Adrenal gland (tissue), 12 donors: ENCODE measurements around the gene UNC13D. TPM values are rescaled to one million over a fixed set of nuclear protein-coding genes. Genes with fewer than 3 reads are reported as not detected.
A peak's percentile ranks its signal among the peaks of the same experiment; 100 is the strongest.

Experiments used
- DNase-seq, 7 donors: peaks; one replicate each; pipeline ENCODE4 v3.0.0-alpha.2; 2019 to 2020
- H3K27ac ChIP-seq, 5 donors: fragments of 200-600 bp; sonication (generic) in 4 of 5; 1 replicate in 3 of 5; 2 replicates in 2 of 5; pipeline versions ENCODE4 v1.5.1 to v1.8.0; 2016 to 2020; ENCODE audit warnings: mild to moderate bottlenecking in 1 of 5
- H3K27me3 ChIP-seq: fragments of 200-600 bp; 2 replicates; pipeline ENCODE4 v1.8.0; 2021
- H3K36me3 ChIP-seq, 2 donors: fragments of 200-600 bp; replicated peaks in 1 of 2; 1 replicate in 1 of 2; 2 replicates in 1 of 2; pipeline versions ENCODE4 v1.5.1 to v1.8.0; 2018 to 2022
- H3K4me1 ChIP-seq, 2 donors: fragments of 200-600 bp; replicated peaks in 1 of 2; 1 replicate in 1 of 2; 2 replicates in 1 of 2; pipeline versions ENCODE4 v1.5.1 to v1.8.0; 2018 to 2021
- H3K4me3 ChIP-seq, 4 donors: fragments of 200-600 bp; sonication (generic) in 3 of 4; one replicate each; pipeline ENCODE4 v1.5.1; 2016 to 2018
- H3K9me3 ChIP-seq, 3 donors: fragments of 200-600 bp; sonication (generic) in 1 of 3; replicated peaks in 1 of 3; 1 replicate in 2 of 3; 2 replicates in 1 of 3; pipeline versions ENCODE4 v1.5.1 to v1.8.0; 2016 to 2021
- CTCF ChIP-seq, 6 experiments: fragments of 450-650 bp in 4 of 6; fragments of 200-600 bp in 2 of 6; sonication (generic) in 1 of 6; IDR thresholded peaks; 1 replicate in 5 of 6; 2 replicates in 1 of 6; pipeline versions ENCODE4 v1.5.1 to v1.8.0; 2016 to 2021; ENCODE audit warnings: antibody characterized with exemption in 6 of 6, mild to moderate bottlenecking in 2 of 6, moderate library complexity in 1 of 6
- POLR2A ChIP-seq, 2 donors: fragments of 450-650 bp; IDR thresholded peaks; one replicate each; pipeline ENCODE4 v1.6.1; 2017; ENCODE audit warnings: antibody characterized with exemption in 2 of 2, mild to moderate bottlenecking in 2 of 2, moderate library complexity in 1 of 2
- WGBS, 4 donors: extraction: QIAGEN DNeasy Blood & Tissue Kit in 2 of 4; methylation state at CpG; one replicate each; pipeline versions ENCODE4 v1.1.5 to v1.1.7; 2013 to 2017; 5-methylcytosine and 5-hydroxymethylcytosine counted together
- intact Hi-C, 2 donors: fragments of 100-400 bp; cut with DNase I; formaldehyde crosslinking; loops; one replicate each; pipeline versions ENCODE4 v1.14.1 to v1.15.0; 2022 to 2023
- polyA plus RNA-seq, 3 donors: library from polyadenylated mRNA; stranded (reverse); fragments of 200-250 nt in 2 of 3; fragments of 350-450 nt in 1 of 3; fragmentation: Illumina TruSeq in 1 of 3; extraction: RNeasy Lipid Tissue Mini Kit (QIAGEN cat#74804) in 1 of 3; gene quantifications; one replicate each; pipeline ENCODE4 v1.2.3, GENCODE V29; 2013 to 2014
- total RNA-seq, 9 donors: library from RNA; depleted of rRNA in 4 of 9; stranded (reverse); fragments of >200 nt in 4 of 9; fragments of 120-200 nt in 1 of 9; fragmentation: NEBNext Ultra II Directional in 1 of 9; extraction: Animal tissue kit (Norgen Biotek cat#: 25700) in 1 of 9; gene quantifications; one replicate each; pipeline versions ENCODE4 v1.1.0 to v1.2.4, GENCODE V29; 2013 to 2023
- donor health status: healthy with polysubstance abuse.
- donor health status: Bipolar disorder and iron deficiency.
- donor health status: DM: yes; HTN: yes; CAD: no.
- donor health status: DM: no; HTN: no; CAD: no.
- donor health status: DM: no; HTN: no; CAD: no.
- donor health status: DM: yes; HTN: yes; CAD: no.

The UNC13D gene
- total and polyA plus RNA-seq, 12 donors = 3.0 to 47.5 (median 13.8) TPM

GRCh38 chr17:75875182-75875939 lies 31.2 kb upstream of the UNC13D start:
- H3K4me1 ChIP-seq = peaks cover 28 to 49% of the 10 kb centered on the region in 2 donors
- H3K27me3 ChIP-seq = no peaks in the 10 kb centered on the region
- 57 to 85% (median 61%) methylated on average over 3 to 18 of the region's 18 CpGs; no CpG with 5 or more reads in 1 of the 4 donors for WGBS, 4 donors
- peak overlapping the region in 4 of 5 donors; percentile 54 to 93 (median 86) for H3K27ac ChIP-seq
- H3K36me3 ChIP-seq = peaks cover 0 to 8% of the 10 kb centered on the region in 2 donors
- TF ChIP-seq CTCF (IDR thresholded peaks at IDR 0.05) = no peak
- no peak for TF ChIP-seq POLR2A (IDR thresholded peaks at IDR 0.05)
- intact Hi-C loops = no loop called here
- H3K9me3 ChIP-seq = no peaks in the 10 kb centered on the region
- H3K4me3 ChIP-seq = peak overlapping the region in 1 of 4 donors; percentile 95
- DNase-seq = peak in 4 of 7 donors; percentile 38 to 69 (median 60)

- no peaks in the 10 kb centered on the region for H3K27me3 ChIP-seq
- TF ChIP-seq POLR2A (IDR thresholded peaks at IDR 0.05) (no peak), CTCF (IDR thresholded peaks at IDR 0.05) (no peak)
- H3K4me1 ChIP-seq = peaks cover 28 to 49% of the 10 kb centered on the region in 2 donors
- no peak for DNase-seq
- intact Hi-C loops = no loop called here
- WGBS, 4 donors = 93 to 96% (median 94%) methylated on average over 10 to 38 of the region's 38 CpGs
- H3K36me3 ChIP-seq = peaks cover 0 to 8% of the 10 kb centered on the region in 2 donors
- no peaks in the 10 kb centered on the region for H3K9me3 ChIP-seq
- no peak overlapping the region for H3K4me3 ChIP-seq
- peak overlapping the region in 2 of 5 donors; percentile 91 to 93 for H3K27ac ChIP-seq
Observed at GRCh38 chr17:75874323-75875181, 30.3 kb upstream of the UNC13D start.

- Histone ChIP-seq H3K27ac (peak overlapping the region in 3 of 5 donors; percentile 62 to 84 (median 76)), H3K4me1 (peaks cover 28 to 46% of the 10 kb centered on the region in 2 donors), H3K4me3 (no peak overlapping the region), H3K36me3 (peaks cover 0 to 8% of the 10 kb centered on the region in 2 donors), H3K27me3 (no peaks in the 10 kb centered on the region), H3K9me3 (no peaks in the 10 kb centered on the region)
- intact Hi-C loops = no loop called here
- TF ChIP-seq POLR2A (IDR thresholded peaks at IDR 0.05) (no peak), CTCF (IDR thresholded peaks at IDR 0.05) (no peak)
- no peak for DNase-seq
- 79 to 95% (median 80%) methylated on average over 4 to 11 of the region's 11 CpGs for WGBS, 4 donors
Observed at GRCh38 chr17:75873587-75874322, 29.6 kb upstream of the UNC13D start.
